Mononuclear cell (primary cell): Measurements from ENCODE around the gene NECTIN2. TPM values are rescaled to one million over a fixed set of nuclear protein-coding genes. Genes with fewer than 3 reads are reported as not detected.
"Not testable (repeated sequence)": the region's sequence is repeated elsewhere in the genome, so short reads cannot be mapped to it uniquely, and the experiment has no call there.

Experiments
- H3K27me3 ChIP-seq: 2 replicates; pipeline ENCODE4 v1.6.0; 2011; ENCODE audit warnings: low read length, control low read depth; ENCODE audit not compliant: insufficient read depth
- H3K4me1 ChIP-seq: 2 replicates; pipeline ENCODE4 v1.5.1; 2011; ENCODE audit warnings: mild to moderate bottlenecking, low read length, control low read depth; ENCODE audit not compliant: insufficient read depth
- H3K4me3 ChIP-seq: 2 replicates; pipeline ENCODE4 v1.5.1; 2011; ENCODE audit warnings: mild to moderate bottlenecking, low read length, moderate library complexity
- H3K9me3 ChIP-seq: 2 replicates; pipeline ENCODE4 v1.5.1; 2011; ENCODE audit warnings: low read depth, mild to moderate bottlenecking, control low read depth, low read length
- total RNA-seq: library from RNA; depleted of rRNA; stranded (reverse); fragments of >200 nt; gene quantifications from one replicate; pipeline ENCODE4 v1.2.3, GENCODE V29; 2012

NECTIN2 gene
- total RNA-seq, 1 donor: 22.1 TPM

GRCh38 chr19:44882063-44882462 lies 36.0 kb downstream of the NECTIN2 start:
- Histone ChIP-seq H3K4me3 (no peak overlapping the region), H3K9me3 (no peaks in the 10 kb centered on the region)

GRCh38 chr19:44882619-44883397 lies 36.7 kb downstream of the NECTIN2 start:
- H3K4me1 ChIP-seq, H3K27me3 ChIP-seq, H3K9me3 ChIP-seq, H3K4me3 ChIP-seq: not testable (repeated sequence)

More at GRCh38 chr19:44882063-44882462, 36.0 kb downstream of the NECTIN2 start:
- H3K27me3 ChIP-seq: no peaks in the 10 kb centered on the region
- H3K4me1 ChIP-seq: no peaks in the 10 kb centered on the region

- H3K27me3 ChIP-seq: no peaks in the 10 kb centered on the region
- H3K9me3 ChIP-seq: no peaks in the 10 kb centered on the region
- H3K4me3 ChIP-seq: no peak overlapping the region
- H3K4me1 ChIP-seq: no peaks in the 10 kb centered on the region
Observed at GRCh38 chr19:44883922-44884321, 37.8 kb downstream of the NECTIN2 start.

GRCh38 chr19:44884566-44884965 lies 38.5 kb downstream of the NECTIN2 start:
- Histone ChIP-seq H3K27me3 (no peaks in the 10 kb centered on the region), H3K4me1 (peaks cover 2% of the 10 kb centered on the region), H3K9me3 (no peaks in the 10 kb centered on the region), H3K4me3 (no peak overlapping the region)

- H3K27me3 ChIP-seq: no peaks in the 10 kb centered on the region
- H3K9me3 ChIP-seq: no peaks in the 10 kb centered on the region
- peaks cover 9% of the 10 kb centered on the region for H3K4me1 ChIP-seq
- no peak overlapping the region for H3K4me3 ChIP-seq
Observed at GRCh38 chr19:44886141-44886540, 40.0 kb downstream of the NECTIN2 start.

GRCh38 chr19:44887648-44888047 lies 41.6 kb downstream of the NECTIN2 start:
- H3K9me3 ChIP-seq: no peaks in the 10 kb centered on the region
- H3K27me3 ChIP-seq: no peaks in the 10 kb centered on the region
- peaks cover 22% of the 10 kb centered on the region for H3K4me1 ChIP-seq
- H3K4me3 ChIP-seq: no peak overlapping the region

- peaks cover 22% of the 10 kb centered on the region for H3K4me1 ChIP-seq
- not testable (repeated sequence) for H3K4me3 ChIP-seq, H3K9me3 ChIP-seq, H3K27me3 ChIP-seq
Observed at GRCh38 chr19:44888335-44888734, 42.2 kb downstream of the NECTIN2 start.

- no peaks in the 10 kb centered on the region for H3K27me3 ChIP-seq
- H3K9me3 ChIP-seq: no peaks in the 10 kb centered on the region
- H3K4me3 ChIP-seq: peak overlapping the region; percentile 58
- H3K4me1 ChIP-seq: peaks cover 22% of the 10 kb centered on the region
Observed at GRCh38 chr19:44889830-44890365, 43.8 kb downstream of the NECTIN2 start.

- peaks cover 22% of the 10 kb centered on the region for H3K4me1 ChIP-seq
- no peaks in the 10 kb centered on the region for H3K27me3 ChIP-seq
- peak overlapping the region; percentile 58 for H3K4me3 ChIP-seq
- H3K9me3 ChIP-seq: no peaks in the 10 kb centered on the region
Observed at GRCh38 chr19:44890366-44891015, 44.4 kb downstream of the NECTIN2 start.

- Histone ChIP-seq H3K9me3 (no peaks in the 10 kb centered on the region), H3K4me1 (peaks cover 22% of the 10 kb centered on the region), H3K27me3 (no peaks in the 10 kb centered on the region), H3K4me3 (peak within 1 kb of the TSS; percentile 58)
Observed at GRCh38 chr19:44891016-44891882, 45.2 kb downstream of the NECTIN2 start, which contains the start of gene TOMM40. TSS of gene TOMM40 (plus strand) at chr19:44891254. CDS start at chr19:44891416, 162 bp downstream.

GRCh38 chr19:44892932-44893331 lies 46.8 kb downstream of the NECTIN2 start:
- no peaks in the 10 kb centered on the region for H3K9me3 ChIP-seq
- H3K4me3 ChIP-seq: no peak overlapping the region
- no peaks in the 10 kb centered on the region for H3K27me3 ChIP-seq
- peaks cover 22% of the 10 kb centered on the region for H3K4me1 ChIP-seq

GRCh38 chr19:44893332-44894051 lies 47.4 kb downstream of the NECTIN2 start:
- H3K27me3 ChIP-seq: no peaks in the 10 kb centered on the region
- peaks cover 22% of the 10 kb centered on the region for H3K4me1 ChIP-seq
- no peak overlapping the region for H3K4me3 ChIP-seq
- H3K9me3 ChIP-seq: no peaks in the 10 kb centered on the region

GRCh38 chr19:44894052-44894400 lies 47.9 kb downstream of the NECTIN2 start:
- Histone ChIP-seq H3K9me3 (no peaks in the 10 kb centered on the region), H3K4me3 (no peak overlapping the region), H3K4me1 (peaks cover 22% of the 10 kb centered on the region), H3K27me3 (no peaks in the 10 kb centered on the region)

GRCh38 chr19:44894946-44895345 lies 48.8 kb downstream of the NECTIN2 start:
- H3K4me3 ChIP-seq: no peak overlapping the region
- H3K9me3 ChIP-seq: no peaks in the 10 kb centered on the region
- H3K27me3 ChIP-seq: no peaks in the 10 kb centered on the region

More at GRCh38 chr19:44894946-44895345, 48.8 kb downstream of the NECTIN2 start:
- H3K4me1 ChIP-seq: peaks cover 16% of the 10 kb centered on the region
